ENCODE results near the gene ATG7.

DNA sequence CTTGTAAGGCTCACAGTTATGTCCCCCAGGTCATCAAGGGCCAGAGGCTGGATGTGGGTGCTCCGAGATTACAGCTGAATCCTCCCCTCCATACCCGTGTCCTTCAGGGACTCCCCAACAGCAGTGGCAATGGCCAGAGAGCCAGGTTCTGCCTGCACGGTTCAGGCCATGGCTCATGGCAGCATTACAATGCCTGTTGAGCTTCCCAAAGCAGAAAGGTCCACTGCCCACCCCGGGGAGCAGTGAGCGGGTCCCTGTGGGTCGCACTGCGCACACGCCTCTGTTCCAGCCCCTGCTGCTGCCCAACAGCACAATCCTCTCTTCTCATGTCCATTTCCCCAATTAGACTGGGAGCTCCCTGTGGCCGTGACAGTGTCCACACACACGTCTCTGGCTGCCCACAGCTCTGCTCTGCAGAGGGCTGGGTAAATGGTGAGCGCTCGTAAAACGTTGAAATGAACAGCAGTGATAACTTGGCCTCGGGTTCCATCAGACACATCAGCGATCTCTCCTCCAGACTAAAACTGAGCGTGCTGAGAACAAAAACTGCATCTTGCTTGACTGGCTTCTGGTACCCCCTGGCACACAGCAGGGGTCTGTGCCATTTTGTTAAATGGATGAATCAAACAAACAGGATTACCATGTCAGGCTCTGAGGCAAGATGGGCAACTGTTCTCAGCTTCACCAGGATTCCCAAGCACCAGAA lies 291.1 kb downstream of the ATG7 start:
- TF ChIP-seq SUZ12 (IDR thresholded peaks at IDR 0.05; ENCODE audit: extremely low read depth, insufficient read depth, insufficient read length) (no peak), ZNF274 (IDR thresholded peaks at IDR 0.05; ENCODE audit: low read depth, low read length) (no peak), YY1 (IDR thresholded peaks at IDR 0.05; ENCODE audit: insufficient read depth, insufficient read length) (no peak)
